DND-41 (cell line): ENCODE results near the gene CHN2.

Source experiments
- EZH2 ChIP-seq: IDR thresholded peaks from 3 replicates; pipeline ENCODE4 v1.6.1; 2012; ENCODE audit warnings: borderline replicate concordance, low read depth, mild to moderate bottlenecking, moderate library complexity, low read length, inconsistent platforms; ENCODE audit not compliant: severe bottlenecking
- TF ChIP-seq, protein P1 (sequence below): IDR thresholded peaks from 2 replicates; pipeline ENCODE4 v1.5.1; 2012; ENCODE audit warnings: borderline replicate concordance, low read length, moderate library complexity, mild to moderate bottlenecking; ENCODE audit not compliant: poor library complexity, severe bottlenecking; ENCODE audit errors: extremely low read depth

DNA sequence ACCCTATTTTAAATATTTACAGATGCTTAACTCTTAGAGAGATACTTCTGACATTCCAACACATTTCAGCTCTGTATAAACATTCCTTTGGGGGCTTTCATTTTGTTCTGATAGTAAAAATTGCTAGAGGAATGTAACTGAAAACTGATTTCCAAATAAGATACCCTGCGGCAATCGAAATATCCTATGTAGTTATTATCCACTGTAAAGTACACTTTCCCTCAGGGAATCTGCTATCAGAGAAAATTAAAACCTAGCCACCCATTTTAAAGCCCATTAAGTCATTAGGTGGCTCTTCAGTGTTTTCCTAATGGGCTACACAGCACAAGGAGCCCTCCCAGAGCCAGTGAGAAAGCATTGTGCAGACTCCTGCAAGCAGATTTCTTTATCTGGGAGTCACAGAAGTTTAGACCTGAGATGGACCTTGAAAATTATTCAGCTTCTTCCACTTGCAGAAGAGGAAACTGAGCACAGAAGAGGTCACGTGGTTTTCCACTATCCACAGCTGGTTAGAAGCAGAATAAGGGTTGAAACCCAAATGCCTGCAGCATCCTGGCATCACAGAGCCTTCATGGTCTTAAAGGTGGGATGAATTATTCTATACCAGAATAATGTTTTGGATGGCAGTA, 35.7 kb upstream of the CHN2 start:
- TF ChIP-seq, protein P1, sequence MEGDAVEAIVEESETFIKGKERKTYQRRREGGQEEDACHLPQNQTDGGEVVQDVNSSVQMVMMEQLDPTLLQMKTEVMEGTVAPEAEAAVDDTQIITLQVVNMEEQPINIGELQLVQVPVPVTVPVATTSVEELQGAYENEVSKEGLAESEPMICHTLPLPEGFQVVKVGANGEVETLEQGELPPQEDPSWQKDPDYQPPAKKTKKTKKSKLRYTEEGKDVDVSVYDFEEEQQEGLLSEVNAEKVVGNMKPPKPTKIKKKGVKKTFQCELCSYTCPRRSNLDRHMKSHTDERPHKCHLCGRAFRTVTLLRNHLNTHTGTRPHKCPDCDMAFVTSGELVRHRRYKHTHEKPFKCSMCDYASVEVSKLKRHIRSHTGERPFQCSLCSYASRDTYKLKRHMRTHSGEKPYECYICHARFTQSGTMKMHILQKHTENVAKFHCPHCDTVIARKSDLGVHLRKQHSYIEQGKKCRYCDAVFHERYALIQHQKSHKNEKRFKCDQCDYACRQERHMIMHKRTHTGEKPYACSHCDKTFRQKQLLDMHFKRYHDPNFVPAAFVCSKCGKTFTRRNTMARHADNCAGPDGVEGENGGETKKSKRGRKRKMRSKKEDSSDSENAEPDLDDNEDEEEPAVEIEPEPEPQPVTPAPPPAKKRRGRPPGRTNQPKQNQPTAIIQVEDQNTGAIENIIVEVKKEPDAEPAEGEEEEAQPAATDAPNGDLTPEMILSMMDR = no peak
- no peak for TF ChIP-seq EZH2
